Thymus (tissue), 11 donors: Measurements from ENCODE around the gene OBP2A. TPM values are rescaled to one million over a fixed set of nuclear protein-coding genes. Genes with fewer than 3 reads are reported as not detected.
"Not testable (repeated sequence)": the region's sequence is repeated elsewhere in the genome, so short reads cannot be mapped to it uniquely, and the experiment has no call there.

Experiments
- DNase-seq, 9 donors: peaks; one replicate each; pipeline ENCODE4 v3.0.0-alpha.2; 2013; ENCODE audit warnings: low spot score in 9 of 9, low read depth in 6 of 9, missing footprints in 1 of 9
- H3K27ac ChIP-seq, 2 donors: one replicate each; pipeline ENCODE4 v1.5.1; 2013; ENCODE audit warnings: control low read depth in 1 of 2, low read depth in 1 of 2, low read length in 1 of 2, mild to moderate bottlenecking in 1 of 2, moderate library complexity in 1 of 2
- H3K27me3 ChIP-seq, 2 donors: one replicate each; pipeline ENCODE4 v1.5.1; 2013; ENCODE audit warnings: low read length in 1 of 2; ENCODE audit not compliant: control insufficient read depth in 2 of 2, insufficient read depth in 1 of 2
- H3K36me3 ChIP-seq, 2 donors: one replicate each; pipeline ENCODE4 v1.5.1; 2013; ENCODE audit warnings: low read length in 1 of 2, mild to moderate bottlenecking in 1 of 2, moderate library complexity in 1 of 2; ENCODE audit not compliant: control insufficient read depth in 2 of 2, insufficient read depth in 2 of 2
- H3K4me1 ChIP-seq, 2 donors: one replicate each; pipeline ENCODE4 v1.5.1; 2013; ENCODE audit warnings: low read length in 2 of 2; ENCODE audit not compliant: control insufficient read depth in 2 of 2, insufficient read depth in 2 of 2
- H3K4me3 ChIP-seq, 2 donors: one replicate each; pipeline ENCODE4 v1.5.1; 2013; ENCODE audit warnings: low read length in 2 of 2, control low read depth in 1 of 2, mild to moderate bottlenecking in 1 of 2
- H3K9me3 ChIP-seq, 2 donors: one replicate each; pipeline ENCODE4 v1.5.1; 2013; ENCODE audit warnings: low read length in 1 of 2, mild to moderate bottlenecking in 1 of 2; ENCODE audit not compliant: control insufficient read depth in 2 of 2, insufficient read depth in 1 of 2
- WGBS: extraction: QIAGEN DNeasy Blood & Tissue Kit; methylation state at CpG from one replicate; pipeline ENCODE4 v1.1.7; 2013; 5-methylcytosine and 5-hydroxymethylcytosine counted together
- polyA plus RNA-seq: library from polyadenylated mRNA; stranded (reverse); fragments of 200-250 nt; gene quantifications from one replicate; pipeline ENCODE4 v1.2.3, GENCODE V29; 2013
- total RNA-seq: library from RNA; stranded (reverse); fragments of 120-200 nt; gene quantifications from one replicate; pipeline ENCODE4 v1.2.4, GENCODE V29; 2013
- donor health status: healthy.

OBP2A gene
- total and polyA plus RNA-seq, 2 donors = 0.09 TPM; not detected in 1

- not testable (repeated sequence) for H3K4me3 ChIP-seq, H3K9me3 ChIP-seq, H3K36me3 ChIP-seq, DNase-seq, H3K27ac ChIP-seq, H3K27me3 ChIP-seq, H3K4me1 ChIP-seq
- 34% methylated on average over 10 of the region's 10 CpGs for WGBS
Measured at GRCh38 chr9:135534192-135534711, 11.7 kb upstream of the OBP2A start.

DNA sequence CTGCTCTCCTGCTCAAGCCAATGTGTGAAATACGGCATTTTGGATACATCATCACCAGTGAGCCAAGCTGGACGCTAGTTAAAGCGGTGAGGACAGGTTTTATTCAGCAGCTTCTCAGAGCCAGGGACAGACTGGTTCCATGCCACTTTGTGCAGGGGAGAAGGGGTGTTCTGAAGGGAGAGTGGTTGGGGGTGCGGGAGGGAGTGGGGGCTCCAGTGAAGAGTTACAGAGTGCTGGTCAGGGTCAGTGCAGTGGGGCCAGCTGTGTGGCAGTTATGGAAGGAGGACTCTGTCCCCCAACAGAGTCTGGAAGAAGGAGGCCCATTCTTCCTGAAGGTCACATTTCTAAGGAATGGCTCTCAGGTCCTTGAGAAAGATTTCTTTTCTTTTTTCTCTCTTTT is 11.1 kb upstream of the OBP2A start:
- not testable (repeated sequence) for DNase-seq, H3K4me1 ChIP-seq
- 85% methylated on average over 4 of the region's 4 CpGs for WGBS

GRCh38 chr9:135535631-135536030 is 10.3 kb upstream of the OBP2A start:
- H3K27me3 ChIP-seq, H3K36me3 ChIP-seq, H3K27ac ChIP-seq, H3K4me3 ChIP-seq, H3K9me3 ChIP-seq, H3K4me1 ChIP-seq, DNase-seq: not testable (repeated sequence)
- WGBS = 87% methylated on average over 13 of the region's 13 CpGs

More for the DNA sequence above, 11.1 kb upstream of the OBP2A start:
- H3K27me3 ChIP-seq, H3K9me3 ChIP-seq, H3K27ac ChIP-seq, H3K4me3 ChIP-seq, H3K36me3 ChIP-seq: not testable (repeated sequence)

DNA sequence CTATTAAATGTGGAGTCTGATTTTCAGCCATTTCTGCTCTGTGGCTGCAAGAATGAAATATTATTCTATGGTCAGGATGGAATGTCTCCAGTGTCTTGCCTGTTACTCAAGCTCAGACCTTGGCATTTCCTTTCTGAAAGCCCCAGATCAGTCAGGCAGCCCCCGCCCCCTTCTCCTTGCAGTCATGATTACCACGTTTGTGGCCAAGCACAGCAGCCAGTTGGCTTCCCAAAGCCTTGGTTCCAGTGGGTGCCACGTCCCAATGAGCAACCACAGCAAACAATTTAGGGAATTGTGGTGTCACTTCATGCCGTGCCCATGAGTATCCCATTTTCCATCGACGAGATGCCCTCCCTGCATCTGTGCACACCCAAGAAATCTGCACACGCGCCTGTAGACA is 9.7 kb upstream of the OBP2A start:
- DNase-seq = no peak
- Histone ChIP-seq H3K27ac (no peak overlapping the region), H3K4me3 (no peak overlapping the region), H3K4me1 (no peaks in the 10 kb centered on the region), H3K9me3 (no peaks in the 10 kb centered on the region), H3K27me3 (peaks cover 0 to 8% of the 10 kb centered on the region in 2 donors), H3K36me3 (no peaks in the 10 kb centered on the region)
- WGBS = 77% methylated on average over 8 of the region's 8 CpGs

GRCh38 chr9:135543262-135543894 is 2.5 kb upstream of the OBP2A start:
- H3K36me3 ChIP-seq, H3K27me3 ChIP-seq, DNase-seq, H3K4me3 ChIP-seq, H3K27ac ChIP-seq, H3K9me3 ChIP-seq, H3K4me1 ChIP-seq: not testable (repeated sequence)
- 52% methylated on average over 8 of the region's 8 CpGs for WGBS

DNA sequence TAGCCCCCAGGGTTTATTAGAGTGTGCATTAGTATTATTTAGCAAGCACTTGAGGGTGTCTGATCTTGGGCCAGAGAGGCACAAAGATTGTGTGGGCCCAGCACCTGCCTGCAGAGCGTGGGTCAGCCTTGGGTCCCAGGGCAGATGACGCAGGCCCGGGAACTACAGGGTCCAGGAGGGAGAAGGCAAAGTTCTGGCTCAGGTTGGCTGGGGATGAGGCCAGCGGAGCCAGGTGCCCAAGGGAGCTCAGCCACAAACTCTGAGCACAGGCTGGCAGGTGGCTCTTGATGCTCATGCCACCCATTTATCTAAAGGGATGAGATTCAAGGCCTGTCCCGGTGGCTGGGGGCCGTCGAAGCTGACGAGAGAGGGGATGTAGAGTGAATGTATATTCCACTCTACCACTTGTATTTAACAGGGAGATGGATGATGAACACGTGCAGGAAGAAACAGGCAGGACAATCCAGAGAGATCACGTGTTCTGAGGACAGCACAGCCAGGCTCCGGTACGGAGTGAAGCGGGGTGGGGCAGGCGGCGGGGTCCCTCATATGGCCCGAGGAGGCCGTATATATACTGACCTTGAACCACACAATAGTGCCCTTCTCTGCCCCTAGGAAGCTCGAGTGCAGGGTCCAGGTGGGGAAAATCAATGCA is 818 bp upstream of the OBP2A start:
- no peak for DNase-seq
- Histone ChIP-seq H3K27me3 (no peaks in the 10 kb centered on the region), H3K36me3 (no peaks in the 10 kb centered on the region), H3K27ac (no peak overlapping the region), H3K9me3 (no peaks in the 10 kb centered on the region), H3K4me1 (no peaks in the 10 kb centered on the region), H3K4me3 (no peak overlapping the region)
- 85% methylated on average over 18 of the region's 18 CpGs for WGBS

DNA sequence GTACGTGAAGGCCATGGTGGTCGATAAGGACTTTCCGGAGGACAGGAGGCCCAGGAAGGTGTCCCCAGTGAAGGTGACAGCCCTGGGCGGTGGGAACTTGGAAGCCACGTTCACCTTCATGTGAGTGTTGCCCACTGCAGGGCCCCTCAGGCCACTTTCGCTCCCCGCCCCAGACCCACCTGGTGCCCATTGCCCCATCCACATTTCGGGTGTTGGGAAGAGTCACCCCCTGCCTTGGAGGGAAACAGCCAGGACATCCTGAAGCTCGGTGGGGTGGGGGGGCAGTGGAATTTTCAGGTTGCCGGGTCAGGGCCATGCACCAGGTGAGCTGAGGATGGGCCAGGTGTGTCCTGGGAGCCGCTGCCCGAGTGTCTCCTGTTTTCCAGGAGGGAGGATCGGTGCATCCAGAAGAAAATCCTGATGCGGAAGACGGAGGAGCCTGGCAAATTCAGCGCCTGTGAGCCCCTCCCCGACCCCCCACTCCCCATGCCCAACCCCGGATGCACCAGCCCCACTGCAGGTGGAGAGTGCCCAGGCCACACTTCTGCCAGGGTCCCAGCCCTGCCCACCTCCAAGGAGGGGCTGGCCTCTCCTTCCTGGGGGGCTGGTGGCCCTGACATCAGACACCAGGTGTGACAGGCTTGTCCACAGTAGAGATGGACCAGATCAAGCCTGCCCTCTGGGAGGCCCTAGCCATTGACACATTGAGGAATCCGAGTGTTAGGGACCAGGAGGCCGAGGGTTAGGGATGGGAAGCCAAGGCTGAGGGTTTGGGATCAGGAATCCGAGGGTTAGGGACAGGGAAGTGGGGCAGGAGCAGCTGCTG is 1.1 kb downstream of the OBP2A start:
- 91% methylated on average over 20 of the region's 21 CpGs for WGBS
- not testable (repeated sequence) for H3K36me3 ChIP-seq, H3K4me3 ChIP-seq, H3K27me3 ChIP-seq, H3K27ac ChIP-seq, DNase-seq, H3K9me3 ChIP-seq, H3K4me1 ChIP-seq

- H3K27ac ChIP-seq = no peak overlapping the region
Measured at GRCh38 chr9:135547756-135548736, 2.1 kb downstream of the OBP2A start.

More at GRCh38 chr9:135547756-135548736, 2.1 kb downstream of the OBP2A start:
- no peaks in the 10 kb centered on the region for H3K27me3 ChIP-seq
- H3K4me1 ChIP-seq = no peaks in the 10 kb centered on the region
- WGBS = 84% methylated on average over 28 of the region's 28 CpGs
- H3K4me3 ChIP-seq = no peak overlapping the region
- H3K36me3 ChIP-seq = no peaks in the 10 kb centered on the region
- no peaks in the 10 kb centered on the region for H3K9me3 ChIP-seq
- no peak for DNase-seq
